HFF-Myc (cell line): ENCODE data around the gene TRABD2B.

Experiments used
- DNase-seq: peaks from one replicate; pipeline ENCODE4 v3.0.0-alpha.2; 2011; ENCODE audit warnings: low read depth; ENCODE audit errors: extremely low read depth
- H3K4me3 ChIP-seq: replicated peaks from 2 replicates; pipeline ENCODE4 v1.5.1; 2011; ENCODE audit warnings: low read depth, mild to moderate bottlenecking, control low read depth, low read length
- CTCF ChIP-seq: IDR thresholded peaks from 2 replicates; pipeline ENCODE4 v1.5.1; 2012; ENCODE audit warnings: mild to moderate bottlenecking, low read depth, low read length, control low read depth; ENCODE audit errors: missing control alignments

Gene TRABD2B

GRCh38 chr1:47971385-47972160, 25.6 kb downstream of the TRABD2B start:
- no peak for TF ChIP-seq CTCF
- no peak for DNase-seq
- no peak overlapping the region for H3K4me3 ChIP-seq

- TF ChIP-seq CTCF: no peak
- no peak overlapping the region for H3K4me3 ChIP-seq
- no peak for DNase-seq
These were observed 26.3 kb downstream of the TRABD2B start for GRCh38 chr1:47970882-47971281.

GRCh38 chr1:47969478-47969877, 27.7 kb downstream of the TRABD2B start:
- H3K4me3 ChIP-seq: no peak overlapping the region
- DNase-seq: no peak
- TF ChIP-seq CTCF: no peak

GRCh38 chr1:47968556-47968888, 28.7 kb downstream of the TRABD2B start:
- DNase-seq: no peak
- no peak for TF ChIP-seq CTCF
- H3K4me3 ChIP-seq: no peak overlapping the region

GRCh38 chr1:47967864-47968555, 29.2 kb downstream of the TRABD2B start:
- H3K4me3 ChIP-seq: no peak overlapping the region
- TF ChIP-seq CTCF: no peak
- DNase-seq: no peak

GRCh38 chr1:47965816-47966215, 31.4 kb downstream of the TRABD2B start:
- H3K4me3 ChIP-seq: no peak overlapping the region
- TF ChIP-seq CTCF: no peak
- DNase-seq: no peak
